HepG2 (cell line): Measurements from ENCODE around the gene LEMD1. TPM values are rescaled to one million over a fixed set of nuclear protein-coding genes. Genes with fewer than 3 reads are reported as not detected.

Experiments used
- ATAC-seq: fragments of 200-7000 bp; cut with Tn5 transposase; 3 replicates; pipeline ENCODE4 v1.9.1; 2020; ENCODE audit warnings: mild to moderate bottlenecking, moderate library complexity
- BruUV-seq: library from RNA; stranded (reverse); fragments of 400-500 nt; replicated peaks from 2 replicates; lab custom pipeline; 2021; lab: Mats Ljungman, UMichigan
- CTCF ChIA-PET: fragments of 300-600 bp; formaldehyde crosslinking; extraction: SDS; loops from one replicate; lab custom pipeline; 2021; ENCODE audit warnings: low total read pairs, inconsistent platforms, low intra/inter-chr PET ratio; lab: Yijun Ruan, JAX
- POLR2A ChIA-PET: fragments of 350-600 bp; sonication (Branson Sonifier 250); formaldehyde crosslinking; loops from one replicate; lab custom pipeline; 2020; ENCODE audit warnings: antibody characterized with exemption, inconsistent platforms; lab: Yijun Ruan, JAX
- DNase-seq: peaks from one replicate; pipeline ENCODE4 v3.0.0-alpha.2; 2015; ENCODE audit warnings: low spot score
- FAIRE-seq: peaks from 3 replicates; lab custom pipeline; 2011; peaks lifted over from hg19 to GRCh38; lab: Jason Lieb, UNC
- H2AFZ ChIP-seq: one replicate; pipeline ENCODE4 v1.6.1; 2011; ENCODE audit warnings: low read length, inconsistent platforms
- H3K27ac ChIP-seq: fragments of 300-600 bp; 3 replicates; pipeline ENCODE4 v1.8.0; 2011; ENCODE audit warnings: mixed run types, mild to moderate bottlenecking, mixed read lengths, low read length, inconsistent platforms; ENCODE audit not compliant: insufficient read depth; ENCODE audit errors: extremely low read length
- H3K27me3 ChIP-seq, 2 experiments: fragments of 200-600 bp in 1 of 2; 2 replicates in 1 of 2; 3 replicates in 1 of 2; pipeline versions ENCODE4 v1.6.0 to v1.8.0; 2011; ENCODE audit warnings: low read length in 2 of 2, mild to moderate bottlenecking in 2 of 2, moderate library complexity in 2 of 2, inconsistent platforms in 1 of 2; ENCODE audit not compliant: insufficient read depth in 2 of 2, control insufficient read depth in 1 of 2
- H3K36me3 ChIP-seq, 2 experiments: fragments of 200-600 bp in 1 of 2; replicated peaks in 1 of 2; 2 replicates in 1 of 2; 3 replicates in 1 of 2; pipeline versions ENCODE4 v1.5.1 to v1.8.0; 2011; ENCODE audit warnings: low read length in 2 of 2, inconsistent platforms in 1 of 2; ENCODE audit not compliant: insufficient read depth in 2 of 2, control insufficient read depth in 1 of 2
- H3K4me1 ChIP-seq: 2 replicates; pipeline ENCODE4 v1.5.1; 2012; ENCODE audit warnings: low read length, inconsistent platforms; ENCODE audit not compliant: insufficient read depth
- H3K4me2 ChIP-seq: 2 replicates; pipeline ENCODE4 v1.6.0; 2011; ENCODE audit warnings: low read depth, low read length, inconsistent platforms
- H3K4me3 ChIP-seq, 3 experiments: fragments of 200-600 bp in 1 of 3; sonication (generic), shearing (Covaris generic) in 1 of 3; replicated peaks in 1 of 3; 2 replicates each; pipeline ENCODE4 v1.5.1; 2011 to 2016; ENCODE audit warnings: low read length in 3 of 3, inconsistent platforms in 2 of 3, low read depth in 2 of 3, mild to moderate bottlenecking in 2 of 3, control low read depth in 1 of 3, mixed read lengths in 1 of 3; ENCODE audit not compliant: insufficient read depth in 1 of 3
- H3K79me2 ChIP-seq: one replicate; pipeline ENCODE4 v1.6.1; 2011; ENCODE audit warnings: low read length, inconsistent platforms; ENCODE audit not compliant: insufficient read depth
- H3K9ac ChIP-seq: 2 replicates; pipeline ENCODE4 v1.6.0; 2011; ENCODE audit warnings: mild to moderate bottlenecking, low read depth, low read length, inconsistent platforms; ENCODE audit not compliant: insufficient read depth
- H3K9me3 ChIP-seq: 2 replicates; pipeline ENCODE4 v1.5.1; 2012; ENCODE audit warnings: mild to moderate bottlenecking, low read length
- H4K20me1 ChIP-seq: 2 replicates; pipeline ENCODE4 v1.6.0; 2011; ENCODE audit warnings: inconsistent platforms, mild to moderate bottlenecking, low read length, moderate library complexity; ENCODE audit not compliant: insufficient read depth
- ELF1 ChIP-seq: sonication (generic); formaldehyde crosslinking; IDR thresholded peaks from 2 replicates; pipeline ENCODE4 v1.4.0; 2020; ENCODE audit warnings: missing genetic modification reagents
- IKZF4 ChIP-seq: sonication (generic); formaldehyde crosslinking; IDR thresholded peaks from 2 replicates; pipeline ENCODE4 v1.5.1; 2020; ENCODE audit warnings: borderline replicate concordance, mild to moderate bottlenecking, low read depth, missing genetic modification reagents; ENCODE audit errors: not compliant biosample characterization
- MEIS2 ChIP-seq: sonication (generic); formaldehyde crosslinking; IDR thresholded peaks from 2 replicates; pipeline ENCODE4 v1.9.0; 2021; ENCODE audit warnings: mild to moderate bottlenecking, missing genetic modification reagents
- MIXL1 ChIP-seq: IDR thresholded peaks from 2 replicates; pipeline ENCODE4 v1.6.1; 2016
- POLR2G ChIP-seq: fragments of 200-400 bp; formaldehyde crosslinking; IDR thresholded peaks from 2 replicates; pipeline ENCODE4 v1.6.1; 2018; ENCODE audit warnings: mild to moderate bottlenecking, low read depth, low read length, moderate library complexity
- RXRB ChIP-seq: IDR thresholded peaks from 2 replicates; pipeline ENCODE4 v1.6.1; 2016; ENCODE audit warnings: borderline replicate concordance, missing genetic modification reagents, missing compliant biosample characterization
- ZBTB21 ChIP-seq: sonication (generic); formaldehyde crosslinking; IDR thresholded peaks from 2 replicates; pipeline ENCODE4 v1.4.0; 2020; ENCODE audit warnings: missing genetic modification reagents
- ZNF234 ChIP-seq: sonication (generic); formaldehyde crosslinking; conservative IDR thresholded peaks from 2 replicates; pipeline ENCODE4 v1.5.1; 2020; ENCODE audit warnings: mild to moderate bottlenecking, missing genetic modification reagents
- ZNF383 ChIP-seq: sonication (generic); formaldehyde crosslinking; IDR thresholded peaks from 2 replicates; pipeline ENCODE4 v1.4.0; 2020; ENCODE audit warnings: missing genetic modification reagents, mild to moderate bottlenecking, borderline replicate concordance
- WGBS: methylation state at CpG from one replicate; pipeline ENCODE4 v1.1.6; 2017; ENCODE audit warnings: low lambda C conversion rate; 5-methylcytosine and 5-hydroxymethylcytosine counted together
- in situ Hi-C: cut with HindIII; loops from 2 replicates; pipeline ENCODE4 v1.10.0; 2017; ENCODE audit warnings: low pct_unique_long_range_greater_than_20kb; ENCODE audit not compliant: extremely low pct_ligation_motif_present
- intact Hi-C: fragments of 100-400 bp; cut with micrococcal nuclease; formaldehyde crosslinking; loops from one replicate; pipeline ENCODE4 v1.10.0; 2022; ENCODE audit not compliant: unreplicated experiment
- polyA plus RNA-seq, 8 experiments: library from polyadenylated mRNA; depleted of rRNA in 3 of 8; stranded (reverse) in 7 of 8; unstranded in 1 of 8; fragments of >200 nt; fragmentation: Illumina TruSeq in 4 of 8; extraction: Trizol in 4 of 8; gene quantifications; 2 replicates each; pipeline versions ENCODE4 v1.2.1 to v1.2.3, GENCODE V29; 2011 to 2016; ENCODE audit warnings: low read depth in 4 of 8, missing spikeins in 1 of 8, mixed read lengths in 1 of 8; ENCODE audit not compliant: insufficient read depth in 1 of 8
- total RNA-seq, 5 experiments: library from RNA; depleted of rRNA; stranded (reverse); fragments of >200 nt; fragmentation: Illumina TruSeq; extraction: Trizol; gene quantifications; 2 replicates each; pipeline ENCODE4 v1.2.3, GENCODE V29; 2016; ENCODE audit warnings: low read depth in 1 of 5
- TF ChIP-seq, protein P1 (sequence below): sonication (generic); formaldehyde crosslinking; IDR thresholded peaks from 2 replicates; pipeline ENCODE4 v1.8.1; 2022; ENCODE audit warnings: mild to moderate bottlenecking, missing genetic modification reagents

LEMD1 gene
- total and polyA plus RNA-seq, 2 of the 13 experiments (the other 11 are each of a cell fraction or from before 2014, with no cell fraction given) = 1.4 to 2.3 TPM

DNA sequence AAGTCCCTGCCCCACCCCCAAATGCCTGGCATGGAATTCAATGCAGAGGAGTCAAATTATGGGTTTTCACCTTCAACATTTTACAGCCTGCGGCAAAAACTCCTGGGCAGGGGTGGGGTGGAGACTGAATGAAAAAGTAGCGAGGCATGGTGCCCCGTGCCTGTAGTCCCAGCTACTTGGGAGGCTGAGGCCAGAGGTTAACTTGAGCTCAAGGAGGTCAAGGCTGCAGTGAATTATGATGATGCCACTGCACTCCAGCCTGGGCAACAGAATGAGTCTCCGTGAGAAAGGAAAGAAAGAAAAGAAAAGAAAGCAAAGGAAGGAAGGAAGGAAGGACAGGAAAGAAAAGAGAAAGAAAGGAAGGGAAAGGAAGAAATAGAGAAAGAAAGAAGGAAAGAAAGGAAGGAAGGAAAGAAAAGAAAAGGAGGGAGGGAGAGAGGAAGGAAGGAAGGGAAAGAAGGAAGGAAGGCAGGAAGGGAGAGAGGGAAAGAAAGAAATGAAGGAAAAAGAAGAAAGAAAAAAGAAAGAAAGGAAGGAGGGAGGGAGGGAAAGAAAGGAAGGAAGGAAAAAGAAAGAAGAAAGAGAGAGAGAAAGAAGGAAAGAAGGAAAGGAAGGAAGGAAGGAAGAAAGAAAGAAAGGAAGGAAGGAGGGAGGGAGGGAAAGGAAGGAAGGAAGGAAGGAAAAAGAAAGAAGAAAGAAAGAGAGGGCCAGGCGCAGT lies 11.1 kb downstream of the LEMD1 start:
- Histone ChIP-seq H4K20me1 (no peaks in the 10 kb centered on the region), H3K36me3 (no peaks in the 10 kb centered on the region), H3K27ac (no peak overlapping the region), H3K9ac (no peak overlapping the region), H3K4me3 (no peak overlapping the region), H3K4me1 (peaks cover 6% of the 10 kb centered on the region), H3K27me3 (peaks cover 0 to 18% of the 10 kb centered on the region in 2 experiments; a peak in 1 of 5 replicates), H3K79me2 (no peaks in the 10 kb centered on the region), H3K4me2 (no peak overlapping the region), H3K9me3 (no peaks in the 10 kb centered on the region), H2AFZ (no peak overlapping the region)
- no TSS peak for BruUV-seq
- intact Hi-C loops = no loop called here
- no peak for ATAC-seq
- TF ChIP-seq ZNF383 (CRISPR knock-in tag) (no peak), ZNF234 (CRISPR knock-in tag) (no peak), MIXL1 (CRISPR knock-in tag) (no peak), RXRB (no peak)
- TF ChIP-seq, protein P1, sequence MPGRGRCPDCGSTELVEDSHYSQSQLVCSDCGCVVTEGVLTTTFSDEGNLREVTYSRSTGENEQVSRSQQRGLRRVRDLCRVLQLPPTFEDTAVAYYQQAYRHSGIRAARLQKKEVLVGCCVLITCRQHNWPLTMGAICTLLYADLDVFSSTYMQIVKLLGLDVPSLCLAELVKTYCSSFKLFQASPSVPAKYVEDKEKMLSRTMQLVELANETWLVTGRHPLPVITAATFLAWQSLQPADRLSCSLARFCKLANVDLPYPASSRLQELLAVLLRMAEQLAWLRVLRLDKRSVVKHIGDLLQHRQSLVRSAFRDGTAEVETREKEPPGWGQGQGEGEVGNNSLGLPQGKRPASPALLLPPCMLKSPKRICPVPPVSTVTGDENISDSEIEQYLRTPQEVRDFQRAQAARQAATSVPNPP (CRISPR knock-in tag) = no peak
- POLR2A ChIA-PET = no interaction called here
- CTCF ChIA-PET = no interaction called here
- in situ Hi-C loops = no loop called here
- 46% methylated on average over 5 of the region's 5 CpGs for WGBS
- FAIRE-seq = no peak
- no peak for DNase-seq

GRCh38 chr1:205407970-205408369 lies 13.9 kb downstream of the LEMD1 start:
- CTCF ChIA-PET = no interaction called here
- no peaks in the 10 kb centered on the region for H4K20me1 ChIP-seq
- intact Hi-C loops = no loop called here

More at GRCh38 chr1:205407970-205408369, 13.9 kb downstream of the LEMD1 start:
- Histone ChIP-seq H3K9me3 (no peaks in the 10 kb centered on the region), H2AFZ (no peak overlapping the region), H3K9ac (no peak overlapping the region)
- no peak for TF ChIP-seq MEIS2 (CRISPR knock-in tag)
- no peak for TF ChIP-seq ZBTB21 (CRISPR knock-in tag)
- TF ChIP-seq IKZF4 = no peak
- no peak for TF ChIP-seq ELF1 (CRISPR knock-in tag)
- TF ChIP-seq POLR2G = no peak
- TF ChIP-seq, all 625 proteins: peak for 0
- WGBS = 13% methylated on average over 5 of the region's 5 CpGs
- no peak overlapping the region for H3K27ac ChIP-seq
- H3K4me2 ChIP-seq = no peak overlapping the region
- H3K27me3 ChIP-seq = peaks cover 0 to 5% of the 10 kb centered on the region in 2 experiments; a peak in 1 of 5 replicates
- POLR2A ChIA-PET = no interaction called here
- DNase-seq (no peak), ATAC-seq (no peak), FAIRE-seq (no peak)
- no peaks in the 10 kb centered on the region for H3K79me2 ChIP-seq
- peaks cover 6% of the 10 kb centered on the region for H3K4me1 ChIP-seq
- H3K36me3 ChIP-seq = no peaks in the 10 kb centered on the region
- no TSS peak for BruUV-seq
- no peak overlapping the region for H3K4me3 ChIP-seq
- in situ Hi-C loops = no loop called here
